ENCODE data around the gene SOCS7.

DNA sequence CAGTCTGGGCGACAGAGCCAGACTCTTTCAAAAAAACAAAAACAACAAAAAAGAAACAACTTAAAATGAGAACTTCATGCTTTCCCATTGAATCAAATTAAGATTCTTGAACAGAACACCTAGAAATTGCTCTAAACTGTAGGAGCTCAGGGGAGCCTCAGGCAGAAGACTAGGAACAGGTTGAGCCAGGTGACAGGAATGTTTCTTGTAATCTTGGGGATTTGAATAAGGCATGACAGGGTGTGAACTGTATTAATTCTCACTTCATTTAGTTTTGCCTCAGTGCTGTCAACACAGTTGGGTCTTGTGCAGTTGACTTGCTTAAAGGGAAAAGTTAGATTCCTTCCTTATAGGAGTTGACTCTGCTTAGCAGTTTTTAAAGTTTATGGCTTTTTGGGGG is 27.8 kb downstream of the SOCS7 start:
- TF ChIP-seq, protein P1, sequence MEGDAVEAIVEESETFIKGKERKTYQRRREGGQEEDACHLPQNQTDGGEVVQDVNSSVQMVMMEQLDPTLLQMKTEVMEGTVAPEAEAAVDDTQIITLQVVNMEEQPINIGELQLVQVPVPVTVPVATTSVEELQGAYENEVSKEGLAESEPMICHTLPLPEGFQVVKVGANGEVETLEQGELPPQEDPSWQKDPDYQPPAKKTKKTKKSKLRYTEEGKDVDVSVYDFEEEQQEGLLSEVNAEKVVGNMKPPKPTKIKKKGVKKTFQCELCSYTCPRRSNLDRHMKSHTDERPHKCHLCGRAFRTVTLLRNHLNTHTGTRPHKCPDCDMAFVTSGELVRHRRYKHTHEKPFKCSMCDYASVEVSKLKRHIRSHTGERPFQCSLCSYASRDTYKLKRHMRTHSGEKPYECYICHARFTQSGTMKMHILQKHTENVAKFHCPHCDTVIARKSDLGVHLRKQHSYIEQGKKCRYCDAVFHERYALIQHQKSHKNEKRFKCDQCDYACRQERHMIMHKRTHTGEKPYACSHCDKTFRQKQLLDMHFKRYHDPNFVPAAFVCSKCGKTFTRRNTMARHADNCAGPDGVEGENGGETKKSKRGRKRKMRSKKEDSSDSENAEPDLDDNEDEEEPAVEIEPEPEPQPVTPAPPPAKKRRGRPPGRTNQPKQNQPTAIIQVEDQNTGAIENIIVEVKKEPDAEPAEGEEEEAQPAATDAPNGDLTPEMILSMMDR (IDR thresholded peaks at IDR 0.05): no peak
- no peak for TF ChIP-seq POLR2AphosphoS5 (IDR thresholded peaks at IDR 0.05)

Measured in prostate gland (tissue), 2 donors.